H1 (cell line): Measurements from ENCODE around the gene COL6A1. TPM values are rescaled to one million over a fixed set of nuclear protein-coding genes. Genes with fewer than 3 reads are reported as not detected.

Experiments used
- CTCF ChIA-PET: fragments of 300-600 bp; sonication (Branson Sonifier 250); formaldehyde crosslinking; loops from one replicate; lab custom pipeline; 2021; ENCODE audit not compliant: partially characterized antibody; lab: Charles Lee
- POLR2A ChIA-PET: fragments of 300-600 bp; sonication (Branson Sonifier 250); formaldehyde crosslinking; loops from one replicate; lab custom pipeline; 2021; ENCODE audit warnings: inconsistent platforms; ENCODE audit not compliant: partially characterized antibody; lab: Charles Lee
- DNase-seq, 2 experiments: peaks; one replicate each; pipeline versions ENCODE4 v3.0.0 to v3.0.0-alpha.2; 2010 to 2022; ENCODE audit warnings: low spot score in 2 of 2, low read depth in 1 of 2, mixed read lengths in 1 of 2
- FAIRE-seq: peaks from 2 replicates; lab custom pipeline; 2011; peaks lifted over from hg19 to GRCh38; lab: Jason Lieb, UNC
- H2AFZ ChIP-seq: 2 replicates; pipeline ENCODE4 v1.8.1; 2012; ENCODE audit warnings: low read length, inconsistent platforms
- H2AK5ac ChIP-seq: 2 replicates; pipeline ENCODE4 v1.6.1; 2013; ENCODE audit warnings: low read depth, low read length
- H2BK120ac ChIP-seq: replicated peaks from 2 replicates; pipeline ENCODE3; 2013; ENCODE audit warnings: low read depth, low read length, inconsistent platforms
- H2BK12ac ChIP-seq: 2 replicates; pipeline ENCODE4 v1.6.1; 2013; ENCODE audit warnings: low read depth, low read length
- H2BK15ac ChIP-seq: 2 replicates; pipeline ENCODE4 v1.6.1; 2013; ENCODE audit warnings: low read length
- H2BK20ac ChIP-seq: 2 replicates; pipeline ENCODE4 v1.6.1; 2013; ENCODE audit warnings: low read length
- H2BK5ac ChIP-seq: 2 replicates; pipeline ENCODE4 v1.6.1; 2013; ENCODE audit warnings: low read depth, low read length
- H3K14ac ChIP-seq: 2 replicates; pipeline ENCODE4 v1.6.1; 2013; ENCODE audit warnings: inconsistent platforms; ENCODE audit not compliant: insufficient read length
- H3K18ac ChIP-seq: 2 replicates; pipeline ENCODE4 v1.6.1; 2013; ENCODE audit warnings: low read length; ENCODE audit errors: extremely low read depth
- H3K23ac ChIP-seq: 2 replicates; pipeline ENCODE4 v1.6.1; 2013; ENCODE audit warnings: inconsistent platforms; ENCODE audit not compliant: insufficient read length
- H3K23me2 ChIP-seq: 2 replicates; pipeline ENCODE4 v1.6.1; 2013; ENCODE audit warnings: low read depth, low read length
- H3K27ac ChIP-seq: 2 replicates; pipeline ENCODE4 v1.6.1; 2011; ENCODE audit warnings: low read depth, low read length, inconsistent platforms
- H3K27me3 ChIP-seq, 4 experiments: replicated peaks in 1 of 4; 1 replicate in 1 of 4; 2 replicates in 3 of 4; pipeline versions ENCODE4 v1.6.1 to v1.8.1; 2011 to 2013; ENCODE audit warnings: low read length in 3 of 4, mild to moderate bottlenecking in 3 of 4, inconsistent platforms in 2 of 4, mixed read lengths in 2 of 4, moderate library complexity in 1 of 4; ENCODE audit not compliant: control insufficient read depth in 3 of 4, insufficient read depth in 3 of 4; ENCODE audit errors: extremely low read depth in 1 of 4
- H3K36me3 ChIP-seq, 4 experiments: 2 replicates each; pipeline versions ENCODE4 v1.6.1 to v1.8.1; 2011 to 2013; ENCODE audit warnings: mild to moderate bottlenecking in 4 of 4, low read length in 3 of 4, moderate library complexity in 2 of 4, control low read depth in 1 of 4, inconsistent platforms in 1 of 4; ENCODE audit not compliant: insufficient read depth in 4 of 4, control insufficient read depth in 2 of 4
- H3K4ac ChIP-seq: replicated peaks from 2 replicates; pipeline ENCODE3; 2013; ENCODE audit warnings: low read length, low read depth, mixed read lengths, inconsistent platforms; ENCODE audit not compliant: insufficient read length
- H3K4me1 ChIP-seq, 4 experiments: replicated peaks in 1 of 4; 1 replicate in 1 of 4; 2 replicates in 3 of 4; pipeline versions ENCODE4 v1.6.1 to v1.8.1; 2011 to 2013; ENCODE audit warnings: low read length in 3 of 4, inconsistent platforms in 2 of 4, mixed read lengths in 1 of 4; ENCODE audit not compliant: insufficient read depth in 4 of 4, control insufficient read depth in 3 of 4
- H3K4me2 ChIP-seq, 2 experiments: 2 replicates each; pipeline versions ENCODE4 v1.6.1 to v1.8.1; 2011 to 2013; ENCODE audit warnings: low read depth in 2 of 2, low read length in 2 of 2, control low read depth in 1 of 2, inconsistent platforms in 1 of 2, mild to moderate bottlenecking in 1 of 2; ENCODE audit not compliant: insufficient read depth in 1 of 2
- H3K4me3 ChIP-seq, 4 experiments: fragments of 200-600, 300-600 bp in 1 of 4; sonication (generic), shearing (Covaris generic), sonication (Bioruptor Twin) in 1 of 4; 2 replicates each; pipeline versions ENCODE4 v1.5.1 to v1.8.1; 2011 to 2016; ENCODE audit warnings: low read length in 4 of 4, low read depth in 3 of 4, control low read depth in 2 of 4, inconsistent platforms in 2 of 4, mild to moderate bottlenecking in 2 of 4, mixed read lengths in 1 of 4, moderate library complexity in 1 of 4; ENCODE audit not compliant: insufficient read depth in 2 of 4; ENCODE audit errors: extremely low read depth in 1 of 4
- H3K56ac ChIP-seq: replicated peaks from 2 replicates; pipeline ENCODE3; 2013; ENCODE audit warnings: low read depth, mild to moderate bottlenecking, mixed read lengths, low read length, inconsistent platforms; ENCODE audit not compliant: insufficient read length
- H3K79me1 ChIP-seq: 2 replicates; pipeline ENCODE4 v1.6.1; 2013; ENCODE audit warnings: low read depth, low read length, control low read depth
- H3K79me2 ChIP-seq, 2 experiments: 2 replicates each; pipeline versions ENCODE4 v1.6.1 to v1.8.1; 2012 to 2013; ENCODE audit warnings: low read length in 2 of 2, mild to moderate bottlenecking in 2 of 2, inconsistent platforms in 1 of 2; ENCODE audit not compliant: insufficient read depth in 2 of 2, control insufficient read depth in 1 of 2
- H3K9ac ChIP-seq, 4 experiments: replicated peaks in 1 of 4; 1 replicate in 1 of 4; 2 replicates in 3 of 4; pipeline versions ENCODE4 v1.6.1 to v1.8.1; 2011 to 2013; ENCODE audit warnings: low read depth in 3 of 4, low read length in 3 of 4, control low read depth in 2 of 4, mild to moderate bottlenecking in 2 of 4, moderate library complexity in 2 of 4, inconsistent platforms in 1 of 4; ENCODE audit errors: extremely low read depth in 1 of 4
- H3K9me3 ChIP-seq, 2 experiments: 2 replicates each; pipeline versions ENCODE4 v1.6.1 to v1.8.1; 2012 to 2013; ENCODE audit warnings: mild to moderate bottlenecking in 2 of 2, moderate library complexity in 2 of 2, control low read depth in 1 of 2, inconsistent platforms in 1 of 2, low read depth in 1 of 2, low read length in 1 of 2, mixed read lengths in 1 of 2; ENCODE audit not compliant: insufficient read depth in 2 of 2
- H4K20me1 ChIP-seq, 2 experiments: replicated peaks in 1 of 2; 2 replicates each; pipeline versions ENCODE3 to v1.8.1; 2011 to 2013; ENCODE audit warnings: inconsistent platforms in 2 of 2, low read length in 2 of 2, mild to moderate bottlenecking in 1 of 2; ENCODE audit not compliant: insufficient read depth in 2 of 2, control insufficient read depth in 1 of 2
- H4K5ac ChIP-seq: 2 replicates; pipeline ENCODE4 v1.6.1; 2013; ENCODE audit warnings: low read length, low read depth, mixed read lengths, inconsistent platforms; ENCODE audit not compliant: insufficient read length
- H4K8ac ChIP-seq: 2 replicates; pipeline ENCODE4 v1.8.0; 2013; ENCODE audit warnings: mild to moderate bottlenecking, moderate library complexity, low read length, inconsistent platforms; ENCODE audit not compliant: insufficient read depth; ENCODE audit errors: extremely low read depth
- H4K91ac ChIP-seq: replicated peaks from 2 replicates; pipeline ENCODE3; 2013; ENCODE audit warnings: low read length, mixed read lengths, inconsistent platforms; ENCODE audit not compliant: insufficient read length
- ATF2 ChIP-seq: IDR thresholded peaks from 2 replicates; pipeline ENCODE4 v1.6.1; 2012; ENCODE audit warnings: low read length, inconsistent platforms
- BRCA1 ChIP-seq: IDR thresholded peaks from 2 replicates; pipeline ENCODE4 v1.6.1; 2012; ENCODE audit warnings: low read depth, low read length, improper control_type of control experiment
- CEBPB ChIP-seq: IDR thresholded peaks from 2 replicates; pipeline ENCODE4 v1.6.1; 2012; ENCODE audit warnings: low read depth, low read length
- CHD1 ChIP-seq: IDR thresholded peaks from 2 replicates; pipeline ENCODE4 v1.6.1; 2012; ENCODE audit warnings: low read depth, low read length, improper control_type of control experiment
- EP300 ChIP-seq, 2 experiments: IDR thresholded peaks; 1 replicate in 1 of 2; 2 replicates in 1 of 2; pipeline ENCODE4 v1.6.1; 2011 to 2012; ENCODE audit warnings: low read depth in 2 of 2, low read length in 2 of 2, mild to moderate bottlenecking in 2 of 2, borderline replicate concordance in 1 of 2, inconsistent platforms in 1 of 2, moderate library complexity in 1 of 2
- HDAC6 ChIP-seq: IDR thresholded peaks from one replicate; pipeline ENCODE4 v1.7.1; 2012; ENCODE audit warnings: low read depth, mild to moderate bottlenecking, inconsistent platforms, low read length, moderate library complexity
- KDM4A ChIP-seq: IDR thresholded peaks from one replicate; pipeline ENCODE4 v1.7.1; 2012; ENCODE audit warnings: low read depth, mild to moderate bottlenecking, moderate library complexity, low read length, inconsistent platforms; ENCODE audit not compliant: severe bottlenecking
- MAFK ChIP-seq: IDR thresholded peaks from 2 replicates; pipeline ENCODE4 v1.6.1; 2012; ENCODE audit warnings: low read depth, mild to moderate bottlenecking, improper control_type of control experiment, low read length
- TBP ChIP-seq: IDR thresholded peaks from 2 replicates; pipeline ENCODE4 v1.6.1; 2011; ENCODE audit warnings: low read depth, low read length, improper control_type of control experiment
- USF2 ChIP-seq: IDR thresholded peaks from 2 replicates; pipeline ENCODE4 v1.6.1; 2011; ENCODE audit warnings: low read length, improper control_type of control experiment
- WGBS, 2 experiments: shearing (Covaris generic) in 1 of 2; methylation state at CpG; one replicate each; pipeline versions ENCODE4 v1.1.6 to v1.1.7; 2013 to 2015; ENCODE audit warnings: low lambda C conversion rate in 2 of 2, mixed read lengths in 2 of 2, inconsistent platforms in 1 of 2, low coverage in 1 of 2, missing lambda C conversion rate in 1 of 2; ENCODE audit not compliant: insufficient replicate concordance in 2 of 2, insufficient coverage in 1 of 2, insufficient read length in 1 of 2; ENCODE audit errors: extremely low coverage in 1 of 2, missing lambda C conversion rate in 1 of 2; 5-methylcytosine and 5-hydroxymethylcytosine counted together
- polyA plus RNA-seq, 7 experiments: library from polyadenylated mRNA; depleted of rRNA in 3 of 7; stranded (reverse) in 5 of 7; unstranded in 2 of 7; fragments of >200 nt in 5 of 7; fragments of 200-250 nt in 2 of 7; gene quantifications; 1 replicate in 5 of 7; 2 replicates in 1 of 7; 4 replicates in 1 of 7; pipeline versions ENCODE4 v1.2.1 to v1.2.3, GENCODE V29; 2011 to 2013; ENCODE audit warnings: missing spikeins in 2 of 7, mixed read lengths in 2 of 7
- total RNA-seq: library from RNA; stranded (reverse); fragmentation: NEBNext Ultra II Directional; extraction: Animal tissue kit (Norgen Biotek cat#: 25700); gene quantifications from 2 replicates; pipeline ENCODE4 v1.2.1, GENCODE V29; 2021
- TF ChIP-seq, protein P1 (sequence below): IDR thresholded peaks from 2 replicates; pipeline ENCODE4 v1.6.1; 2011; ENCODE audit warnings: low read depth, mild to moderate bottlenecking, low read length; ENCODE audit not compliant: insufficient read depth

Gene COL6A1
- total and polyA plus RNA-seq, 2 of the 8 experiments (the other 6 are each of a cell fraction or from before 2014, with no cell fraction given): 100 to 115 TPM

GRCh38 chr21:45941338-45941710, 40.2 kb upstream of the COL6A1 start:
- no peak overlapping the region for H3K18ac ChIP-seq
- no peaks in the 10 kb centered on the region for H4K20me1 ChIP-seq
- no peak overlapping the region for H3K4ac ChIP-seq
- H3K9ac ChIP-seq: no peak overlapping the region
- H3K27ac ChIP-seq: no peak overlapping the region
- H2BK5ac ChIP-seq: no peak overlapping the region
- H4K91ac ChIP-seq: no peak overlapping the region
- no peak overlapping the region for H4K8ac ChIP-seq
- H2BK15ac ChIP-seq: no peak overlapping the region
- ChIA-PET CTCF (no interaction called here), POLR2A (no interaction called here)
- WGBS, 2 experiments: 89% methylated on average over 14 of the region's 14 CpGs; no CpG with 5 or more reads in 1 of the 2 experiments
- no peak overlapping the region for H3K14ac ChIP-seq
- no peak overlapping the region for H3K23ac ChIP-seq
- H3K56ac ChIP-seq: no peak overlapping the region
- H3K27me3 ChIP-seq: peaks cover 0 to 3% (median 0%) of the 10 kb centered on the region in 4 experiments; a peak in 1 of 7 replicates
- H3K23me2 ChIP-seq: no peaks in the 10 kb centered on the region
- H3K4me1 ChIP-seq: no peaks in the 10 kb centered on the region
- H2BK20ac ChIP-seq: no peak overlapping the region
- H2AFZ ChIP-seq: no peak overlapping the region
- H2BK12ac ChIP-seq: no peak overlapping the region
- no peak overlapping the region for H4K5ac ChIP-seq
- no peaks in the 10 kb centered on the region for H3K36me3 ChIP-seq
- peaks cover 14 to 45% of the 10 kb centered on the region in 2 experiments for H3K9me3 ChIP-seq
- no peak overlapping the region for H2AK5ac ChIP-seq
- no peaks in the 10 kb centered on the region for H3K79me1 ChIP-seq
- H3K4me2 ChIP-seq: no peak overlapping the region
- no peak for FAIRE-seq
- H3K4me3 ChIP-seq: no peak overlapping the region
- DNase-seq: no peak
- no peak overlapping the region for H2BK120ac ChIP-seq
- no peaks in the 10 kb centered on the region for H3K79me2 ChIP-seq
- TF ChIP-seq KDM4A: no peak
- no peak for TF ChIP-seq HDAC6
- TF ChIP-seq ATF2: no peak
- TF ChIP-seq, protein P1, sequence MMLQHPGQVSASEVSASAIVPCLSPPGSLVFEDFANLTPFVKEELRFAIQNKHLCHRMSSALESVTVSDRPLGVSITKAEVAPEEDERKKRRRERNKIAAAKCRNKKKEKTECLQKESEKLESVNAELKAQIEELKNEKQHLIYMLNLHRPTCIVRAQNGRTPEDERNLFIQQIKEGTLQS: no peak
- TF ChIP-seq MAFK: no peak
- TF ChIP-seq BRCA1: no peak
- TF ChIP-seq CHD1: no peak
- TF ChIP-seq CEBPB: no peak
- TF ChIP-seq USF2: no peak
- TF ChIP-seq EP300 (IDR thresholded peaks at IDR 0.05; ENCODE audit: borderline replicate concordance in 1 of 2, low read depth in 2 of 2, low read length in 2 of 2): no peak
- TF ChIP-seq TBP: no peak
